Hematopoietic multipotent progenitor cell treated with erythropoietin and hydrocortisone succinate and interleukin-3 and kit ligand, for 17 days (in vitro differentiated cells): ENCODE results near the gene OTUB2.
"Not testable (repeated sequence)": the region's sequence is repeated elsewhere in the genome, so short reads cannot be mapped to it uniquely, and the experiment has no call there.

ENCODE experiments used
- DNase-seq: peaks from one replicate; pipeline ENCODE4 v3.0.0-alpha.2; 2015; ENCODE audit warnings: low spot score

The OTUB2 gene

GRCh38 chr14:94058128-94058673, 32.1 kb downstream of the OTUB2 start:
- DNase-seq, result peak; percentile 25

- no peak for DNase-seq
These were observed 32.6 kb downstream of the OTUB2 start for GRCh38 chr14:94058674-94059138.

GRCh38 chr14:94059998-94060397, 33.9 kb downstream of the OTUB2 start:
- DNase-seq, result no peak

GRCh38 chr14:94062344-94062940, 36.3 kb downstream of the OTUB2 start:
- DNase-seq, result no peak

- no peak for DNase-seq
These were observed 40.0 kb downstream of the OTUB2 start for GRCh38 chr14:94066089-94066676.

GRCh38 chr14:94072076-94072475, 45.9 kb downstream of the OTUB2 start:
- DNase-seq, result not testable (repeated sequence)

- no peak for DNase-seq
These were observed 48.4 kb downstream of the OTUB2 start for GRCh38 chr14:94074534-94074933.

GRCh38 chr14:94075008-94075407, 48.9 kb downstream of the OTUB2 start:
- DNase-seq, result no peak

- DNase-seq, result no peak
These were observed 51.1 kb downstream of the OTUB2 start for GRCh38 chr14:94077111-94077821.

- DNase-seq, result no peak
These were observed 51.7 kb downstream of the OTUB2 start for GRCh38 chr14:94077823-94078222.

GRCh38 chr14:94079891-94080620, 53.9 kb downstream of the OTUB2 start:
- DNase-seq, result peak; percentile 36

GRCh38 chr14:94080621-94081385, 54.7 kb downstream of the OTUB2 start, which contains the start of the genes DDX24 and IFI27L1:
TSS of gene DDX24 (minus strand) at chr14:94081202. CDS start at chr14:94079742, 1,460 bp downstream.
TSS of gene IFI27L1 (plus strand) at chr14:94081310. CDS start at chr14:94096938, 15,628 bp downstream.
- DNase-seq, result peak; percentile 93

GRCh38 chr14:94081386-94081820, 55.3 kb downstream of the OTUB2 start:
- DNase-seq, result no peak

GRCh38 chr14:94087891-94088290, 61.8 kb downstream of the OTUB2 start:
- no peak for DNase-seq

- no peak for DNase-seq
These were observed 62.4 kb downstream of the OTUB2 start for GRCh38 chr14:94088516-94088915.

GRCh38 chr14:94089479-94089878, 63.3 kb downstream of the OTUB2 start:
- DNase-seq, result no peak

- no peak for DNase-seq
These were observed 67.3 kb downstream of the OTUB2 start for GRCh38 chr14:94093418-94093817.

GRCh38 chr14:94097091-94097490, 71.0 kb downstream of the OTUB2 start:
- no peak for DNase-seq
